ENCODE results near the gene PYROXD2.
A peak's percentile ranks its signal among the peaks of the same experiment; 100 is the strongest.

PYROXD2 gene

GRCh38 chr10:98460837-98461499 lies 46.0 kb upstream of the PYROXD2 start:
- peak; percentile 80; the same call in 1 of the 2 replicates for TF ChIP-seq GLIS3 (CRISPR knock-in tag; IDR thresholded peaks at IDR 0.05)
- TF ChIP-seq CSRNP3 (CRISPR knock-in tag; IDR thresholded peaks at IDR 0.05): 0 out of 2 replicates have a peak, but pooled peaks have one; percentile 66
- TF ChIP-seq ZNF565 (CRISPR knock-in tag; conservative IDR thresholded peaks at IDR 0.05; ENCODE audit: low read depth): peak; percentile 40; the same call in 1 of the 2 replicates
- 0 out of 2 replicates have a peak, but pooled peaks have one; percentile 58 for TF ChIP-seq CSDC2 (CRISPR knock-in tag; IDR thresholded peaks at IDR 0.05)
- TF ChIP-seq ARNTL (CRISPR knock-in tag; IDR thresholded peaks at IDR 0.05; ENCODE audit: borderline replicate concordance, low read depth): no peak; the same call in 1 of the 2 replicates
- TF ChIP-seq OSR1 (CRISPR knock-in tag; IDR thresholded peaks at IDR 0.05): no peak
- TF ChIP-seq POU6F1 (CRISPR knock-in tag; IDR thresholded peaks at IDR 0.05; ENCODE audit: borderline replicate concordance, low read depth): peak; percentile 46; the same call in 1 of the 2 replicates
- peak; percentile 64; the same call in 1 of the 2 replicates for TF ChIP-seq ZFP3 (CRISPR knock-in tag; IDR thresholded peaks at IDR 0.05)
- 0 out of 2 replicates have a peak, but pooled peaks have one; percentile 34 for TF ChIP-seq ZC3H10 (CRISPR knock-in tag; IDR thresholded peaks at IDR 0.05)
- no peak for TF ChIP-seq RARB (CRISPR knock-in tag; IDR thresholded peaks at IDR 0.05)
- TF ChIP-seq TOX (CRISPR knock-in tag; IDR thresholded peaks at IDR 0.05; ENCODE audit: borderline replicate concordance): no peak
- TF ChIP-seq ZNF8 (CRISPR knock-in tag; IDR thresholded peaks at IDR 0.05): peak; percentile 11; the same call in 1 of the 2 replicates
- TF ChIP-seq ZFP30 (CRISPR knock-in tag; IDR thresholded peaks at IDR 0.05): no peak
- peak; percentile 88 for TF ChIP-seq CREB5 (CRISPR knock-in tag; IDR thresholded peaks at IDR 0.05; ENCODE audit: low read depth)
- TF ChIP-seq BACH2 (CRISPR knock-in tag; IDR thresholded peaks at IDR 0.05; ENCODE audit: borderline replicate concordance): peak; percentile 28; the same call in 1 of the 2 replicates
- TF ChIP-seq TSHZ2 (CRISPR knock-in tag; IDR thresholded peaks at IDR 0.05): peak; percentile 95
- TF ChIP-seq ESRRG (CRISPR knock-in tag; IDR thresholded peaks at IDR 0.05): peak; percentile 66; the same call in 1 of the 2 replicates
- TF ChIP-seq ZNF70 (CRISPR knock-in tag; IDR thresholded peaks at IDR 0.05): 0 out of 2 replicates have a peak, but pooled peaks have one; percentile 42
- 0 out of 2 replicates have a peak, but pooled peaks have one; percentile 56 for TF ChIP-seq SNAI2 (CRISPR knock-in tag; IDR thresholded peaks at IDR 0.05)
- 0 out of 2 replicates have a peak, but pooled peaks have one; percentile 35 for TF ChIP-seq PATZ1 (CRISPR knock-in tag; IDR thresholded peaks at IDR 0.05; ENCODE audit: borderline replicate concordance)
- TF ChIP-seq PPARA (CRISPR knock-in tag; IDR thresholded peaks at IDR 0.05; ENCODE audit: borderline replicate concordance): no peak
- TF ChIP-seq TCF4 (CRISPR knock-in tag; IDR thresholded peaks at IDR 0.05; ENCODE audit: borderline replicate concordance): peak; percentile 92
- peak; percentile 97 for TF ChIP-seq ISL1 (CRISPR knock-in tag; IDR thresholded peaks at IDR 0.05)

More at GRCh38 chr10:98460837-98461499, 46.0 kb upstream of the PYROXD2 start:
- ATAC-seq: peak; percentile 95

All from SK-N-SH treated with all-trans-retinoic acid at 6 μM for 48 hours (cell line).